22Rv1 (cell line): ENCODE measurements around the gene UVRAG.

Experiments
- CTCF ChIP-seq: fragments of 450-650 bp; IDR thresholded peaks from 2 replicates; pipeline ENCODE4 v1.5.1; 2017; ENCODE audit warnings: mild to moderate bottlenecking
- ZFX ChIP-seq: fragments of 450-650 bp; IDR thresholded peaks from 2 replicates; pipeline ENCODE4 v1.6.1; 2017; ENCODE audit warnings: antibody characterized with exemption, borderline replicate concordance

GRCh38 chr11:76041208-76041607 is 226.2 kb downstream of the UVRAG start:
- no peak for TF ChIP-seq CTCF
- TF ChIP-seq ZFX: no peak
